Parathyroid adenoma (tissue), 2 donors: ENCODE data around the gene GRN.

ENCODE experiments used
- H2AFZ ChIP-seq: fragments of 300-600 bp; sonication (generic); one replicate; pipeline ENCODE4 v1.7.0; 2017; ENCODE audit warnings: antibody characterized with exemption, mild to moderate bottlenecking
- H3K27ac ChIP-seq: fragments of 300-600 bp; sonication (generic); one replicate; pipeline ENCODE4 v1.7.0; 2017
- H3K27me3 ChIP-seq: fragments of 300-600 bp; sonication (generic); one replicate; pipeline ENCODE4 v1.7.0; 2017; ENCODE audit warnings: low read length; ENCODE audit not compliant: control insufficient read depth, insufficient read depth
- H3K36me3 ChIP-seq: fragments of 300-600 bp; sonication (generic); one replicate; pipeline ENCODE4 v1.7.0; 2017; ENCODE audit warnings: low read length; ENCODE audit not compliant: control insufficient read depth, insufficient read depth
- H3K4me1 ChIP-seq: fragments of 300-600 bp; sonication (generic); one replicate; pipeline ENCODE4 v1.7.0; 2017; ENCODE audit warnings: control low read depth
- H3K4me2 ChIP-seq: fragments of 300-600 bp; sonication (generic); one replicate; pipeline ENCODE4 v1.7.0; 2017; ENCODE audit warnings: low read length
- H3K4me3 ChIP-seq: fragments of 300-600 bp; sonication (generic); one replicate; pipeline ENCODE4 v1.7.0; 2017; ENCODE audit warnings: low read depth, low read length
- H3K79me2 ChIP-seq: fragments of 300-600 bp; sonication (generic); one replicate; pipeline ENCODE4 v1.7.0; 2017; ENCODE audit warnings: control low read depth
- H3K9ac ChIP-seq: fragments of 300-600 bp; sonication (generic); one replicate; pipeline ENCODE4 v1.7.0; 2017; ENCODE audit warnings: mild to moderate bottlenecking
- H3K9me3 ChIP-seq: fragments of 300-600 bp; sonication (generic); one replicate; pipeline ENCODE4 v1.7.0; 2017; ENCODE audit warnings: low read length; ENCODE audit not compliant: control insufficient read depth
- CTCF ChIP-seq: fragments of 300-600 bp; sonication (generic); IDR thresholded peaks from one replicate; pipeline ENCODE4 v1.7.0; 2017; ENCODE audit warnings: antibody characterized with exemption, mild to moderate bottlenecking
- donor health status: primary hyperparathyroidism.

Gene GRN

GRCh38 chr17:44348234-44348987 is 3.3 kb downstream of the GRN start:
- no peak overlapping the region for H2AFZ ChIP-seq
- H3K36me3 ChIP-seq: no peaks in the 10 kb centered on the region
- H3K79me2 ChIP-seq: peaks cover 2% of the 10 kb centered on the region
- H3K27me3 ChIP-seq: no peaks in the 10 kb centered on the region
- no peak overlapping the region for H3K27ac ChIP-seq
- TF ChIP-seq CTCF: no peak
- no peak overlapping the region for H3K9ac ChIP-seq
- peaks cover 2% of the 10 kb centered on the region for H3K4me1 ChIP-seq
- no peaks in the 10 kb centered on the region for H3K9me3 ChIP-seq
- no peak overlapping the region for H3K4me3 ChIP-seq
- H3K4me2 ChIP-seq: no peak overlapping the region

- H3K27me3 ChIP-seq: no peaks in the 10 kb centered on the region
- H3K9ac ChIP-seq: no peak overlapping the region
- H2AFZ ChIP-seq: no peak overlapping the region
- H3K79me2 ChIP-seq: peaks cover 2% of the 10 kb centered on the region
- no peak overlapping the region for H3K27ac ChIP-seq
- no peak for TF ChIP-seq CTCF
- peaks cover 2% of the 10 kb centered on the region for H3K4me1 ChIP-seq
- H3K36me3 ChIP-seq: no peaks in the 10 kb centered on the region
- H3K4me2 ChIP-seq: no peak overlapping the region
- no peaks in the 10 kb centered on the region for H3K9me3 ChIP-seq
- H3K4me3 ChIP-seq: no peak overlapping the region
Measured at GRCh38 chr17:44348988-44349364, 3.9 kb downstream of the GRN start.

- Histone ChIP-seq H3K9ac (no peak overlapping the region), H3K9me3 (no peaks in the 10 kb centered on the region), H3K27me3 (no peaks in the 10 kb centered on the region), H3K4me1 (peaks cover 2% of the 10 kb centered on the region), H3K4me3 (no peak overlapping the region), H3K27ac (no peak overlapping the region), H3K4me2 (no peak overlapping the region), H2AFZ (no peak overlapping the region), H3K36me3 (no peaks in the 10 kb centered on the region), H3K79me2 (peaks cover 2% of the 10 kb centered on the region)
- no peak for TF ChIP-seq CTCF
Measured at GRCh38 chr17:44349553-44350070, 4.5 kb downstream of the GRN start.

- Histone ChIP-seq H3K79me2 (no peaks in the 10 kb centered on the region), H3K36me3 (no peaks in the 10 kb centered on the region), H3K4me2 (no peak overlapping the region), H3K4me1 (peaks cover 2% of the 10 kb centered on the region), H3K27me3 (no peaks in the 10 kb centered on the region), H3K9me3 (no peaks in the 10 kb centered on the region), H3K27ac (no peak overlapping the region), H2AFZ (no peak overlapping the region), H3K4me3 (no peak overlapping the region), H3K9ac (no peak overlapping the region)
- TF ChIP-seq CTCF: peak; percentile 82
Measured at GRCh38 chr17:44350733-44351226, 5.7 kb downstream of the GRN start.

- Histone ChIP-seq H2AFZ (no peak overlapping the region), H3K4me2 (no peak overlapping the region), H3K4me3 (no peak overlapping the region), H3K36me3 (no peaks in the 10 kb centered on the region), H3K27me3 (no peaks in the 10 kb centered on the region), H3K79me2 (no peaks in the 10 kb centered on the region), H3K9ac (no peak overlapping the region), H3K9me3 (no peaks in the 10 kb centered on the region), H3K4me1 (peaks cover 6% of the 10 kb centered on the region), H3K27ac (no peak overlapping the region)
- no peak for TF ChIP-seq CTCF
Measured at GRCh38 chr17:44351464-44351863, 6.4 kb downstream of the GRN start.
